HG02763 (cell line): ENCODE results near the gene FGR.

Source experiments
- ATAC-seq: cut with Tn5 transposase; IDR thresholded peaks from one replicate; pipeline ENCODE4 v1.9.1; 2021; ENCODE audit warnings: mild to moderate bottlenecking, moderate library complexity; ENCODE audit not compliant: unreplicated experiment

The FGR gene

GRCh38 chr1:27569506-27570291 lies 65.3 kb downstream of the FGR start:
- ATAC-seq = no peak

- no peak for ATAC-seq
Observed at GRCh38 chr1:27569088-27569460, 65.9 kb downstream of the FGR start.

- peak; percentile 88 for ATAC-seq
Observed at GRCh38 chr1:27568300-27569087, 66.5 kb downstream of the FGR start.

- ATAC-seq = no peak
Observed at GRCh38 chr1:27567971-27568299, 67.0 kb downstream of the FGR start.

GRCh38 chr1:27567146-27567526 lies 67.8 kb downstream of the FGR start:
- no peak for ATAC-seq

GRCh38 chr1:27566462-27567145 lies 68.4 kb downstream of the FGR start:
- no peak for ATAC-seq

GRCh38 chr1:27564710-27565649 lies 70.0 kb downstream of the FGR start:
- no peak for ATAC-seq

- ATAC-seq = no peak
Observed at GRCh38 chr1:27563591-27564471, 71.2 kb downstream of the FGR start.

GRCh38 chr1:27563341-27563590 lies 71.7 kb downstream of the FGR start:
- no peak for ATAC-seq

- no peak for ATAC-seq
Observed at GRCh38 chr1:27562534-27563340, 72.2 kb downstream of the FGR start.
